Measurements from ENCODE around the gene ANTXR1.
"Not testable (repeated sequence)": the region's sequence is repeated elsewhere in the genome, so short reads cannot be mapped to it uniquely, and the experiment has no call there.

ANTXR1 gene

GRCh38 chr2:69226903-69227302 is 213.9 kb downstream of the ANTXR1 start:
- H3K4me3 ChIP-seq (ENCODE audit: low read length) = no peak overlapping the region
- no peak for TF ChIP-seq ZNF274 (IDR thresholded peaks at IDR 0.05; ENCODE audit: low read depth, low read length)

- TF ChIP-seq ZNF274 (IDR thresholded peaks at IDR 0.05; ENCODE audit: low read depth, low read length) = no peak
These were observed 214.7 kb downstream of the ANTXR1 start for GRCh38 chr2:69227716-69228115.

GRCh38 chr2:69230946-69231345 is 218.0 kb downstream of the ANTXR1 start:
- H3K4me3 ChIP-seq (ENCODE audit: low read length) = not testable (repeated sequence)

More at GRCh38 chr2:69227716-69228115, 214.7 kb downstream of the ANTXR1 start:
- no peak overlapping the region for H3K4me3 ChIP-seq (ENCODE audit: low read length)

GRCh38 chr2:69231612-69232277 is 218.8 kb downstream of the ANTXR1 start:
- TF ChIP-seq ZNF274 (IDR thresholded peaks at IDR 0.05; ENCODE audit: low read depth, low read length) = no peak

GRCh38 chr2:69235835-69236234 is 222.9 kb downstream of the ANTXR1 start:
- not testable (repeated sequence) for H3K4me3 ChIP-seq (ENCODE audit: low read length)

More at GRCh38 chr2:69231612-69232277, 218.8 kb downstream of the ANTXR1 start:
- H3K4me3 ChIP-seq (ENCODE audit: low read length) = no peak overlapping the region

GRCh38 chr2:69237070-69237670 is 224.2 kb downstream of the ANTXR1 start:
- no peak for TF ChIP-seq ZNF274 (IDR thresholded peaks at IDR 0.05; ENCODE audit: low read depth, low read length)
- no peak overlapping the region for H3K4me3 ChIP-seq (ENCODE audit: low read length)

- no peak for TF ChIP-seq ZNF274 (IDR thresholded peaks at IDR 0.05; ENCODE audit: low read depth, low read length)
- H3K4me3 ChIP-seq (ENCODE audit: low read length) = no peak overlapping the region
These were observed 225.6 kb downstream of the ANTXR1 start for GRCh38 chr2:69238449-69239031.

- H3K4me3 ChIP-seq (ENCODE audit: low read length) = no peak overlapping the region
- no peak for TF ChIP-seq ZNF274 (IDR thresholded peaks at IDR 0.05; ENCODE audit: low read depth, low read length)
These were observed 228.1 kb downstream of the ANTXR1 start for GRCh38 chr2:69241093-69241492.

GRCh38 chr2:69241664-69242514 is 228.9 kb downstream of the ANTXR1 start:
- H3K4me3 ChIP-seq (ENCODE audit: low read length) = no peak overlapping the region
- no peak for TF ChIP-seq ZNF274 (IDR thresholded peaks at IDR 0.05; ENCODE audit: low read depth, low read length)

GRCh38 chr2:69242651-69243051 is 229.7 kb downstream of the ANTXR1 start:
- H3K4me3 ChIP-seq (ENCODE audit: low read length) = no peak overlapping the region
- TF ChIP-seq ZNF274 (IDR thresholded peaks at IDR 0.05; ENCODE audit: low read depth, low read length) = no peak

- TF ChIP-seq ZNF274 (IDR thresholded peaks at IDR 0.05; ENCODE audit: low read depth, low read length) = no peak
- no peak overlapping the region for H3K4me3 ChIP-seq (ENCODE audit: low read length)
These were observed 230.7 kb downstream of the ANTXR1 start for GRCh38 chr2:69243652-69244051.

- TF ChIP-seq ZNF274 (IDR thresholded peaks at IDR 0.05; ENCODE audit: low read depth, low read length) = no peak
- H3K4me3 ChIP-seq (ENCODE audit: low read length) = no peak overlapping the region
These were observed 231.9 kb downstream of the ANTXR1 start for GRCh38 chr2:69244882-69245281.

GRCh38 chr2:69247583-69247982 is 234.6 kb downstream of the ANTXR1 start:
- TF ChIP-seq ZNF274 (IDR thresholded peaks at IDR 0.05; ENCODE audit: low read depth, low read length) = no peak
- H3K4me3 ChIP-seq (ENCODE audit: low read length) = no peak overlapping the region

- no peak overlapping the region for H3K4me3 ChIP-seq (ENCODE audit: low read length)
- no peak for TF ChIP-seq ZNF274 (IDR thresholded peaks at IDR 0.05; ENCODE audit: low read depth, low read length)
These were observed 235.3 kb downstream of the ANTXR1 start for GRCh38 chr2:69248232-69248631.
